DND-41 (cell line): ENCODE results near the gene IVL.

ENCODE experiments used
- CTCF ChIP-seq: IDR thresholded peaks from 2 replicates; pipeline ENCODE4 v1.5.1; 2012; ENCODE audit warnings: borderline replicate concordance, low read length, moderate library complexity, mild to moderate bottlenecking; ENCODE audit not compliant: poor library complexity, severe bottlenecking; ENCODE audit errors: extremely low read depth
- EZH2 ChIP-seq: IDR thresholded peaks from 3 replicates; pipeline ENCODE4 v1.6.1; 2012; ENCODE audit warnings: borderline replicate concordance, low read depth, mild to moderate bottlenecking, moderate library complexity, low read length, inconsistent platforms; ENCODE audit not compliant: severe bottlenecking

- TF ChIP-seq CTCF (no peak), EZH2 (no peak)
These were observed 15.8 kb downstream of the IVL start for GRCh38 chr1:152924191-152924590.
